ENCODE results near the gene CACNG4. TPM values are rescaled to one million over a fixed set of nuclear protein-coding genes. Genes with fewer than 3 reads are reported as not detected.

Gene CACNG4
- total RNA-seq, 4 donors from 2014 or later = 1.7 to 12.5 (median 2.9) TPM

GRCh38 chr17:67054011-67054591 lies 89.6 kb downstream of the CACNG4 start:
- TF ChIP-seq, protein P1, sequence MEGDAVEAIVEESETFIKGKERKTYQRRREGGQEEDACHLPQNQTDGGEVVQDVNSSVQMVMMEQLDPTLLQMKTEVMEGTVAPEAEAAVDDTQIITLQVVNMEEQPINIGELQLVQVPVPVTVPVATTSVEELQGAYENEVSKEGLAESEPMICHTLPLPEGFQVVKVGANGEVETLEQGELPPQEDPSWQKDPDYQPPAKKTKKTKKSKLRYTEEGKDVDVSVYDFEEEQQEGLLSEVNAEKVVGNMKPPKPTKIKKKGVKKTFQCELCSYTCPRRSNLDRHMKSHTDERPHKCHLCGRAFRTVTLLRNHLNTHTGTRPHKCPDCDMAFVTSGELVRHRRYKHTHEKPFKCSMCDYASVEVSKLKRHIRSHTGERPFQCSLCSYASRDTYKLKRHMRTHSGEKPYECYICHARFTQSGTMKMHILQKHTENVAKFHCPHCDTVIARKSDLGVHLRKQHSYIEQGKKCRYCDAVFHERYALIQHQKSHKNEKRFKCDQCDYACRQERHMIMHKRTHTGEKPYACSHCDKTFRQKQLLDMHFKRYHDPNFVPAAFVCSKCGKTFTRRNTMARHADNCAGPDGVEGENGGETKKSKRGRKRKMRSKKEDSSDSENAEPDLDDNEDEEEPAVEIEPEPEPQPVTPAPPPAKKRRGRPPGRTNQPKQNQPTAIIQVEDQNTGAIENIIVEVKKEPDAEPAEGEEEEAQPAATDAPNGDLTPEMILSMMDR (IDR thresholded peaks at IDR 0.05) = no peak
- TF ChIP-seq POLR2A (IDR thresholded peaks at IDR 0.05; ENCODE audit: low read depth) = no peak
- no peak for TF ChIP-seq POLR2AphosphoS5 (IDR thresholded peaks at IDR 0.05)
- no peak for TF ChIP-seq EP300 (IDR thresholded peaks at IDR 0.05)
- 78% methylated on average over 8 of the region's 19 CpGs for WGBS
- DNase-seq (ENCODE audit: extremely low spot score) = peak; percentile 79
- intact Hi-C loops (cut with DNase I) = no loop called here
- Histone ChIP-seq H3K27me3 (no peaks in the 10 kb centered on the region), H3K4me1 (no peaks in the 10 kb centered on the region), H3K36me3 (no peaks in the 10 kb centered on the region), H3K27ac (replicated peaks in 1 of 4) (no peak overlapping the region), H3K4me3 (no peak overlapping the region), H3K9me3 (peaks cover 0 to 13% (median 6%) of the 10 kb centered on the region in 4 donors)

- H3K4me1 ChIP-seq = no peaks in the 10 kb centered on the region
- DNase-seq (ENCODE audit: extremely low spot score) = no peak
- H3K9me3 ChIP-seq = peaks cover 0 to 8% (median 4%) of the 10 kb centered on the region in 4 donors
- intact Hi-C loops (cut with DNase I) = no loop called here
- TF ChIP-seq POLR2AphosphoS5 (IDR thresholded peaks at IDR 0.05) (no peak), POLR2A (IDR thresholded peaks at IDR 0.05; ENCODE audit: low read depth) (no peak), EP300 (IDR thresholded peaks at IDR 0.05) (no peak)
- TF ChIP-seq, protein P1 (IDR thresholded peaks at IDR 0.05) = no peak
- H3K4me3 ChIP-seq = no peak overlapping the region
- H3K27me3 ChIP-seq = no peaks in the 10 kb centered on the region
- WGBS = 73% methylated on average over 5 of the region's 5 CpGs
- no peak overlapping the region for H3K27ac ChIP-seq (replicated peaks in 1 of 4)
- no peaks in the 10 kb centered on the region for H3K36me3 ChIP-seq
Measured at GRCh38 chr17:67054608-67055007, 90.1 kb downstream of the CACNG4 start.

DNA sequence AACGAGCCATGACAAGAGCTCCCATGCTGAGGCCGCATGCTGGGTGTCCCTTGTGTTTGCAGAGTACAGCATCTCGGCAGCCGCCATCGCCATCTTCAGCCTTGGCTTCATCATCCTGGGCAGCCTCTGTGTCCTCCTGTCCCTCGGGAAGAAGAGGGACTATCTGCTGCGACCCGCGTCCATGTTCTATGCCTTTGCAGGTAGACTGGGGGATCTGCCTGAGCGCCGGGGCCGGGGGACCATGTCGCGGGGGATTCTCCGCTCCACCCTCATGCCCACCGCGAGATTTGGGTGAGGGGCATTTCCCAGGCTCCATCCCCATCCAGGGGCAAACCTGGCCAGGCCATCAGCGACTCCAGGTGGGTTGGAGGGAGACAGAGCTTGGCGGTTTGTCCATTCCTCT lies 90.5 kb downstream of the CACNG4 start:
- 98% methylated on average over 13 of the region's 19 CpGs for WGBS
- no peaks in the 10 kb centered on the region for H3K36me3 ChIP-seq
- H3K27me3 ChIP-seq = no peaks in the 10 kb centered on the region
- TF ChIP-seq EP300 (IDR thresholded peaks at IDR 0.05) (no peak), POLR2A (IDR thresholded peaks at IDR 0.05; ENCODE audit: low read depth) (no peak)
- TF ChIP-seq, protein P1 (IDR thresholded peaks at IDR 0.05) = no peak
- DNase-seq (ENCODE audit: extremely low spot score) = peak; percentile 88
- no peak overlapping the region for H3K27ac ChIP-seq (replicated peaks in 1 of 4)
- H3K4me1 ChIP-seq = no peaks in the 10 kb centered on the region
- intact Hi-C loops (cut with DNase I) = no loop called here
- H3K4me3 ChIP-seq = no peak overlapping the region
- peaks cover 0 to 4% (median 1%) of the 10 kb centered on the region in 4 donors for H3K9me3 ChIP-seq

DNA sequence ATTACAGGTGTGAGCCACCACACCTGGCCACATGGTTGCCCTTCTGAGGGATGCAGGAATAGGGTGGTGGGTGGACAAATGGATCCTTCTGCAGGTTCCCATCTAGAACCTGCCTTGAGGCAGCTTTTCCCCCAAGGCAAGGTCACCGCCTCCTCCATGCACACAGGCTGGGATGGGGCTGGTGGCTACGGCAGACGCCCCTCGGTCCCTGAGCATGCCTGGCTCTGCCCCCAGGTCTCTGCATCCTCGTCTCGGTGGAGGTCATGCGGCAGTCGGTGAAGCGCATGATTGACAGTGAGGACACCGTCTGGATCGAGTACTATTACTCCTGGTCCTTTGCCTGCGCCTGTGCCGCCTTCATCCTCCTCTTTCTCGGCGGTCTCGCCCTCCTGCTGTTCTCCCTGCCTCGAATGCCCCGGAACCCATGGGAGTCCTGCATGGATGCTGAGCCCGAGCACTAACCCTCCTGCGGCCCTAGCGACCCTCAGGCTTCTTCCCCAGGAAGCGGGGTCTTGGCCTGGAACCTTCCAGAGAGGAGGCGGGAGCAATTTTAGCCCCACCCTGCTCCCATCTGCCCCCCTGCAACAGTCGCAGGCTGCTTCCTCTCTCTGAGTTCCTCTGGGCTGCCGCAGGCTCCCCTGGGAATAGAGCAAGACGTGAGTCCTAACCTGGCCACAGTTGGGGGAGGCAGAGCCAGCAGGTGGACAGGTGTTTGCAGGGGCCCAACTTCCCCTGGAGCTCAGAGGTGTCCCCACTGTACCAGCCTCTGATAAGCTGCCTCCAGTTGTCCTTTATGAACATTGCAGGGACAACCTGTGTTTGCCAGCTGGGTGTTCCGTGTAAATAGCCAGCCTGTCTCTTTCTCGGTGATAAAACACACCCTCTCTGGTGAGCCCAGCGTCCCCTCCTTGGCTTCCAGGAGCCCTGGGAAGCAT lies 91.6 kb downstream of the CACNG4 start:
- 88% methylated on average over 22 of the region's 29 CpGs for WGBS
- intact Hi-C loops (cut with DNase I) = no loop called here
- Histone ChIP-seq H3K36me3 (no peaks in the 10 kb centered on the region), H3K9me3 (no peaks in the 10 kb centered on the region), H3K4me3 (no peak overlapping the region), H3K27me3 (no peaks in the 10 kb centered on the region), H3K4me1 (no peaks in the 10 kb centered on the region), H3K27ac (replicated peaks in 1 of 4) (no peak overlapping the region)
- DNase-seq (ENCODE audit: extremely low spot score) = peak; percentile 87
- TF ChIP-seq POLR2A (IDR thresholded peaks at IDR 0.05; ENCODE audit: low read depth) (no peak), EP300 (IDR thresholded peaks at IDR 0.05) (no peak), POLR2AphosphoS5 (IDR thresholded peaks at IDR 0.05) (no peak)
- TF ChIP-seq, protein P1 (IDR thresholded peaks at IDR 0.05) = no peak

Measured in esophagus muscularis mucosa (tissue), 4 donors.